ENCODE data around the gene CFTR.

- TF ChIP-seq CTCF (IDR thresholded peaks at IDR 0.05) = no peak
- TF ChIP-seq POLR2A (IDR thresholded peaks at IDR 0.05) = no peak
These were observed 186.2 kb downstream of the CFTR start for GRCh38 chr7:117666031-117666430.

Data from Peyer's patch (tissue), 4 donors.